Lower lobe of right lung (tissue), 2 donors: ENCODE results near the gene SLC8A1. TPM values are rescaled to one million over a fixed set of nuclear protein-coding genes. Genes with fewer than 3 reads are reported as not detected.

Experiments used
- ATAC-seq, 2 donors: fragments of 200-7000 bp; cut with Tn5 transposase; one replicate each; pipeline ENCODE4 v1.9.1; 2020 to 2022; ENCODE audit warnings: mild to moderate bottlenecking in 2 of 2, moderate library complexity in 2 of 2
- DNase-seq: peaks from one replicate; pipeline ENCODE4 v3.0.0-alpha.2; 2020
- H3K27ac ChIP-seq: fragments of 200-600 bp; one replicate; pipeline ENCODE4 v1.8.0; 2022
- H3K27me3 ChIP-seq: fragments of 200-600 bp; one replicate; pipeline ENCODE4 v1.8.0; 2022; ENCODE audit warnings: low read depth
- H3K36me3 ChIP-seq: fragments of 200-600 bp; one replicate; pipeline ENCODE4 v1.8.0; 2022; ENCODE audit warnings: mild to moderate bottlenecking
- H3K4me1 ChIP-seq: fragments of 200-600 bp; one replicate; pipeline ENCODE4 v1.8.0; 2022
- H3K4me3 ChIP-seq: fragments of 200-600 bp; one replicate; pipeline ENCODE4 v1.8.0; 2022; ENCODE audit warnings: mild to moderate bottlenecking
- H3K9me3 ChIP-seq: fragments of 200-600 bp; one replicate; pipeline ENCODE4 v1.8.0; 2022
- intact Hi-C: fragments of 100-400 bp; cut with DNase I; formaldehyde crosslinking; loops from one replicate; pipeline ENCODE4 v1.11.0; 2022
- total RNA-seq: library from RNA; stranded (reverse); fragmentation: NEBNext Ultra II Directional; extraction: Animal tissue kit (Norgen Biotek cat#: 25700); gene quantifications from one replicate; pipeline ENCODE4 v1.2.1, GENCODE V29; 2021
- TF ChIP-seq, protein P1 (sequence below): fragments of 200-600 bp; IDR thresholded peaks from one replicate; pipeline ENCODE4 v1.8.0; 2022; ENCODE audit warnings: antibody characterized with exemption, mild to moderate bottlenecking
- donor health status: DM: no; HTN: yes; CAD: no; lungs with severe emphysema.

The SLC8A1 gene
- total RNA-seq, 1 donor from 2014 or later, result 58.5 TPM

DNA sequence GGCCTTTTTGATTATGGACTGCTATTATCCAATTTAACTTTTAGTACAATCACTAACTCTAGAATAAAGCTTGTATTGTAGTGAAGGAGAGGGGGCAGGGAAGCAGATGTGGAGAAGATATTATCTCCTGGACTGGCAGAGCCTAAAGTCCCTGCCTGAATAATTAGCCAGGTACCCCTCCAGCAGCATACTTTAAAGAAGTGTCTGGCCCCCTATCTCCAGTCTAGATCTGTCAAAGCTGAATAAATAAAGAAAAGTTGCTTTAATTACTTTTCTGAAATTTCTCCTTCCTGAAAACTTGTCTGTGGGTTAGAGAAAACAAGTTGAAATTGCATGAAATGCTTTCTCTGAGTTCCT lies 258.2 kb downstream of the SLC8A1 start:
- DNase-seq, result no peak
- H3K4me3 ChIP-seq, result no peak overlapping the region
- H3K27me3 ChIP-seq, result no peaks in the 10 kb centered on the region
- no peaks in the 10 kb centered on the region for H3K36me3 ChIP-seq
- intact Hi-C loops, result no loop called here
- TF ChIP-seq, protein P1, sequence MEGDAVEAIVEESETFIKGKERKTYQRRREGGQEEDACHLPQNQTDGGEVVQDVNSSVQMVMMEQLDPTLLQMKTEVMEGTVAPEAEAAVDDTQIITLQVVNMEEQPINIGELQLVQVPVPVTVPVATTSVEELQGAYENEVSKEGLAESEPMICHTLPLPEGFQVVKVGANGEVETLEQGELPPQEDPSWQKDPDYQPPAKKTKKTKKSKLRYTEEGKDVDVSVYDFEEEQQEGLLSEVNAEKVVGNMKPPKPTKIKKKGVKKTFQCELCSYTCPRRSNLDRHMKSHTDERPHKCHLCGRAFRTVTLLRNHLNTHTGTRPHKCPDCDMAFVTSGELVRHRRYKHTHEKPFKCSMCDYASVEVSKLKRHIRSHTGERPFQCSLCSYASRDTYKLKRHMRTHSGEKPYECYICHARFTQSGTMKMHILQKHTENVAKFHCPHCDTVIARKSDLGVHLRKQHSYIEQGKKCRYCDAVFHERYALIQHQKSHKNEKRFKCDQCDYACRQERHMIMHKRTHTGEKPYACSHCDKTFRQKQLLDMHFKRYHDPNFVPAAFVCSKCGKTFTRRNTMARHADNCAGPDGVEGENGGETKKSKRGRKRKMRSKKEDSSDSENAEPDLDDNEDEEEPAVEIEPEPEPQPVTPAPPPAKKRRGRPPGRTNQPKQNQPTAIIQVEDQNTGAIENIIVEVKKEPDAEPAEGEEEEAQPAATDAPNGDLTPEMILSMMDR, result no peak
- no peak overlapping the region for H3K27ac ChIP-seq
- no peaks in the 10 kb centered on the region for H3K9me3 ChIP-seq
- ATAC-seq, result no peak
- no peaks in the 10 kb centered on the region for H3K4me1 ChIP-seq

DNA sequence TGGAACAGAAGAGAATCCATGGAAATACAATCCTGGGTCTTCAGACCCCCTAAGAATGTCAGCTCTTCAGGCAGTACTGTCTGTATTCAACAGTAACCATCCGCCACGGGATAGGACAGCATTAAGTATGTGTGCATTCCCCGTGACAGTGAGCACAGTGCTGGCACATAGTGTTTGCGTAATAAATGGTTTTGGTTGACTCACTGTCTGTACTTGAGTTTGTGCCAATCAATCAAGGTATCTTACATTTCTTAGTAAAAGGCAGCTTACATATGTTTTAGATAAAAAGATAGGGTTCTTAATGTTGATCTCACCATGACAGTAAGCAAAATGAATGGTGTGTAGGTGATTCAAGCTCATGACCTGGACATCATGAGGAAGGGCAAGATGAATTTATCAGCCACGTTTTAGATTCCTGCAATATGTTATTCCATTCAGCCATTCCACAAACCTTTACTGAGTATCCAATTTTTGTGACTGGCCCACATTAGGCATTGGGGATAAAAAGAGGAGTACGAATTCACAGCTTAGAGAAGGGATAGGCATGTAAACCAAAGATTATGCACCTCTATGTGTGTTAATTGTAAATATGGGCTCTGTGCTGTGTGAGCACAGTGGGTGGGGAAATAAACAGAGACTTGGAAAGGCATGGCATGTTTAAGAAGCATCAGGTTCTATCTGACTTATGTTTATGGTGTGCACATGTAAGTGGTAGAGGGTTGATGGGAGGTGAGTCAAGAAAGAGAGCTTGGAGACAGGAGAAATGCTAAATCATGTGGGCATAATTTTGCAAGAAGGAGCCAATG lies 258.8 kb downstream of the SLC8A1 start:
- H3K36me3 ChIP-seq, result no peaks in the 10 kb centered on the region
- H3K27ac ChIP-seq, result no peak overlapping the region
- intact Hi-C loops, result no loop called here
- no peaks in the 10 kb centered on the region for H3K27me3 ChIP-seq
- H3K9me3 ChIP-seq, result no peaks in the 10 kb centered on the region
- H3K4me3 ChIP-seq, result no peak overlapping the region
- TF ChIP-seq, protein P1, result no peak
- ATAC-seq (no peak), DNase-seq (no peak)
- no peaks in the 10 kb centered on the region for H3K4me1 ChIP-seq

DNA sequence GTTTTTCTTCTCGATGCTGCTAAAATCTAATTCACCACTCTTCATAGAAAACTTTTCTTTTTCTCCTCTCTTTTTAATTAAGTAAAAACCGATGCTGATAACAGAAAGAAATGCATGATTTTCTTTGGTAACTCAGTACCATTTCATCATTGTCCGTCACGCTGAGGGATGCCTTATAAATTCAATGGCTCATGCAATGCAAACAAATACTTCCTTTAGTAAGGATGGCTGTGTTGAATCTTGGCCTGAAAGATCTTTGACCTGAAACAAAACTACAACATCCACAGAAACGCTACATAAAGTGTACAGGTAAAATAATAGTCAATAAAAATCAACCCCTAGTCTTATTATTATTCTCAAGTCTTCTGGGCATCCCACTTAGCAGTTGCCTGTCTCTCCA lies 261.4 kb downstream of the SLC8A1 start:
- Histone ChIP-seq H3K27ac (no peak overlapping the region), H3K36me3 (no peaks in the 10 kb centered on the region), H3K4me3 (no peak overlapping the region), H3K4me1 (no peaks in the 10 kb centered on the region), H3K27me3 (no peaks in the 10 kb centered on the region), H3K9me3 (no peaks in the 10 kb centered on the region)
- TF ChIP-seq, protein P1, result no peak
- ATAC-seq (no peak), DNase-seq (no peak)
- intact Hi-C loops, result no loop called here

DNA sequence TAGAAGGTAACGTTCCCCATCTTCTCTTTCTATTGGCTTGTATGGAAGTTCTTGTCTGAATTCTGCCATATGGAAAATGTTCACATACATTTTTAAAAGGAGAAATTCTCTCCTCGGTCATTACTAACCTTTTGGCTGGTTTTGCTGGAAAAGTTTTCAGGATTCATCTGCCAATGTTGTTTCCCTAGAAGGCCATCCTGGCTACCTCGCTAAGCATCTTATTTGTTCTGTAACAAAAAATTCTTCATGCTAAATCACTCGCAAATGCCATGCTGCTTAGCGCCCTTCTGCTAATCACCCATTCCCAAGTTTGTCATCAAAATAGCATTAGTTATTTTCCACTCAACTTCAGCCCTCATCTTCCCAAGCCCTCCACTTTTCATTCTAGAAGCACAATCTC lies 262.0 kb downstream of the SLC8A1 start:
- intact Hi-C loops, result no loop called here
- ATAC-seq (no peak), DNase-seq (no peak)
- Histone ChIP-seq H3K4me1 (no peaks in the 10 kb centered on the region), H3K36me3 (no peaks in the 10 kb centered on the region), H3K27me3 (no peaks in the 10 kb centered on the region), H3K9me3 (no peaks in the 10 kb centered on the region), H3K27ac (no peak overlapping the region), H3K4me3 (no peak overlapping the region)
- TF ChIP-seq, protein P1, result no peak

DNA sequence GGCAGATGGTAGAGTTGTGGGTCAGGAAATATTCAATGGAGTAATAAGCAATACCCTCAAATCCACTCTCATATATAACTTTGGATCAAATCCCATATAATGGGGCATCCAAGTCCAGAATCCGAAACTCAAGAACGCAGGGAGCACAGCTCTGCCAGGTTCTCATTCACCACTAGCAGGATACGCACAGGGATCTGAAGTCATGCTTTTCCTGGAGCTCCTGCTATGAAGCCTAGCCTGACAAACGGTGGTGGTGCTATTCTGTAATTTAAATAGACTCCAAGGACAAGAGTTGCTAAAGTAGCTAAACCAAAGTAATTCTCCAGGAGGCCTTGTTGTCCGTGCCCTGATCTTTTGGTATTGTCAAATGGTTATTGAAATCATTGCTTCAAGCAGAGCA lies 264.8 kb downstream of the SLC8A1 start:
- DNase-seq (no peak), ATAC-seq (no peak)
- Histone ChIP-seq H3K4me1 (no peaks in the 10 kb centered on the region), H3K27ac (no peak overlapping the region), H3K9me3 (no peaks in the 10 kb centered on the region), H3K27me3 (no peaks in the 10 kb centered on the region), H3K36me3 (no peaks in the 10 kb centered on the region), H3K4me3 (no peak overlapping the region)
- intact Hi-C loops, result no loop called here
- TF ChIP-seq, protein P1, result no peak
